Activated CD4-positive, alpha-beta T cell treated with anti-CD3 and anti-CD28 coated beads, Interleukin-2, amount 10 ng/mL, durations not matched to agents 7 days and 5 days (primary cell): ENCODE data around the gene GLP1R. TPM values are rescaled to one million over a fixed set of nuclear protein-coding genes. Genes with fewer than 3 reads are reported as not detected.

Experiments
- CTCF ChIA-PET: fragments of 350-600 bp; sonication (Branson Sonifier 250); formaldehyde crosslinking; loops from one replicate; lab custom pipeline; 2021; ENCODE audit warnings: antibody characterized with exemption; lab: Charles Lee
- POLR2A ChIA-PET: fragments of 350-600 bp; sonication (Branson Sonifier 250); formaldehyde crosslinking; loops from one replicate; lab custom pipeline; 2021; ENCODE audit warnings: antibody characterized with exemption; lab: Charles Lee
- DNase-seq: peaks from one replicate; pipeline ENCODE4 v3.0.0-alpha.2; 2020
- H3K27ac Mint-ChIP-seq: one replicate; pipeline ENCODE4 v1.8.0; 2021; ENCODE audit warnings: mild to moderate bottlenecking, moderate library complexity, mixed read lengths
- H3K27me3 Mint-ChIP-seq: one replicate; pipeline ENCODE4 v1.8.0; 2021; ENCODE audit warnings: mixed read lengths
- H3K36me3 Mint-ChIP-seq: one replicate; pipeline ENCODE4 v1.8.0; 2021; ENCODE audit warnings: low read depth, mixed read lengths
- H3K4me1 Mint-ChIP-seq: one replicate; pipeline ENCODE4 v1.8.0; 2021; ENCODE audit warnings: mixed read lengths
- H3K4me3 Mint-ChIP-seq: one replicate; pipeline ENCODE4 v1.8.0; 2021; ENCODE audit warnings: mild to moderate bottlenecking, moderate library complexity, mixed read lengths
- H3K9me3 Mint-ChIP-seq: one replicate; pipeline ENCODE4 v1.8.0; 2021; ENCODE audit warnings: mixed read lengths
- total RNA-seq, 2 experiments: library from RNA; stranded (reverse); gene quantifications; one replicate each; pipeline ENCODE4 v1.2.3, GENCODE V29; 2021

GLP1R gene
- total RNA-seq, 2 experiments from 2014 or later: not detected

- Mint-ChIP-seq H3K27ac (no peak overlapping the region), H3K9me3 (no peaks in the 10 kb centered on the region), H3K36me3 (no peaks in the 10 kb centered on the region), H3K4me3 (no peak overlapping the region), H3K4me1 (no peaks in the 10 kb centered on the region), H3K27me3 (peaks cover 11% of the 10 kb centered on the region)
- POLR2A ChIA-PET: no interaction called here
- CTCF ChIA-PET: interaction anchor here (0.9 to 1.2 kb wide), 3 partner anchors 9 to 460 kb away, joined by 3 to 4 read pairs (median 3); no protein-coding TSS in a partner anchor
- DNase-seq: no peak
These were observed 26.8 kb upstream of the GLP1R start for GRCh38 chr6:39021779-39022178.

- POLR2A ChIA-PET: no interaction called here
- CTCF ChIA-PET: no interaction called here
- H3K9me3 Mint-ChIP-seq: no peaks in the 10 kb centered on the region
- no peak overlapping the region for H3K4me3 Mint-ChIP-seq
- no peaks in the 10 kb centered on the region for H3K4me1 Mint-ChIP-seq
- no peak overlapping the region for H3K27ac Mint-ChIP-seq
- no peaks in the 10 kb centered on the region for H3K36me3 Mint-ChIP-seq
- peaks cover 15% of the 10 kb centered on the region for H3K27me3 Mint-ChIP-seq
- DNase-seq: no peak
These were observed 22.4 kb upstream of the GLP1R start for GRCh38 chr6:39026175-39026574.

- peaks cover 32% of the 10 kb centered on the region for H3K27me3 Mint-ChIP-seq
- no peaks in the 10 kb centered on the region for H3K9me3 Mint-ChIP-seq
- no peak overlapping the region for H3K4me3 Mint-ChIP-seq
- H3K4me1 Mint-ChIP-seq: no peaks in the 10 kb centered on the region
- ChIA-PET POLR2A (interaction anchor here (0.6 kb wide), 1 partner anchor 59 kb away, joined by 4 read pairs; no protein-coding TSS in a partner anchor), CTCF (interaction anchor here (0.6 to 1.8 kb wide), 6 partner anchors 8 to 273 kb away, joined by 3 to 7 read pairs (median 3); no protein-coding TSS in a partner anchor)
- H3K36me3 Mint-ChIP-seq: no peaks in the 10 kb centered on the region
- DNase-seq: peak; percentile 51
- H3K27ac Mint-ChIP-seq: no peak overlapping the region
These were observed 19.2 kb upstream of the GLP1R start for GRCh38 chr6:39029156-39030011.

- peaks cover 2% of the 10 kb centered on the region for H3K4me1 Mint-ChIP-seq
- H3K36me3 Mint-ChIP-seq: no peaks in the 10 kb centered on the region
- no peak overlapping the region for H3K27ac Mint-ChIP-seq
- H3K9me3 Mint-ChIP-seq: peaks cover 2% of the 10 kb centered on the region
- H3K27me3 Mint-ChIP-seq: peaks cover 53% of the 10 kb centered on the region
- H3K4me3 Mint-ChIP-seq: no peak overlapping the region
- ChIA-PET POLR2A (no interaction called here), CTCF (no interaction called here)
- DNase-seq: no peak
These were observed 12.9 kb upstream of the GLP1R start for GRCh38 chr6:39035681-39036080.

- POLR2A ChIA-PET: no interaction called here
- Mint-ChIP-seq H3K36me3 (no peaks in the 10 kb centered on the region), H3K4me1 (peaks cover 2% of the 10 kb centered on the region), H3K27ac (no peak overlapping the region), H3K27me3 (peaks cover 49% of the 10 kb centered on the region), H3K9me3 (peaks cover 2% of the 10 kb centered on the region), H3K4me3 (no peak overlapping the region)
- CTCF ChIA-PET: no interaction called here
- DNase-seq: no peak
These were observed 11.5 kb upstream of the GLP1R start for GRCh38 chr6:39037082-39037508.

GRCh38 chr6:39037707-39038106 is 10.9 kb upstream of the GLP1R start:
- no peak for DNase-seq
- Mint-ChIP-seq H3K9me3 (peaks cover 2% of the 10 kb centered on the region), H3K4me3 (no peak overlapping the region), H3K27me3 (peaks cover 47% of the 10 kb centered on the region), H3K36me3 (no peaks in the 10 kb centered on the region), H3K4me1 (peaks cover 2% of the 10 kb centered on the region), H3K27ac (no peak overlapping the region)
- CTCF ChIA-PET: no interaction called here
- POLR2A ChIA-PET: no interaction called here

GRCh38 chr6:39040080-39040673 is 8.4 kb upstream of the GLP1R start:
- ChIA-PET CTCF (interaction anchor here (1.0 to 1.9 kb wide), 2 partner anchors 10 to 11 kb away, joined by 3 to 7 read pairs; no protein-coding TSS in a partner anchor), POLR2A (no interaction called here)
- H3K4me1 Mint-ChIP-seq: peaks cover 2% of the 10 kb centered on the region
- peaks cover 2% of the 10 kb centered on the region for H3K9me3 Mint-ChIP-seq
- no peak overlapping the region for H3K27ac Mint-ChIP-seq
- no peak overlapping the region for H3K4me3 Mint-ChIP-seq
- peaks cover 32% of the 10 kb centered on the region for H3K27me3 Mint-ChIP-seq
- no peaks in the 10 kb centered on the region for H3K36me3 Mint-ChIP-seq
- DNase-seq: no peak

- ChIA-PET CTCF (interaction anchor here (1.9 kb wide), 1 partner anchor 9 kb away, joined by 7 read pairs; no protein-coding TSS in a partner anchor), POLR2A (no interaction called here)
- H3K27me3 Mint-ChIP-seq: peaks cover 29% of the 10 kb centered on the region
- peaks cover 2% of the 10 kb centered on the region for H3K9me3 Mint-ChIP-seq
- H3K27ac Mint-ChIP-seq: no peak overlapping the region
- DNase-seq: no peak
- peaks cover 2% of the 10 kb centered on the region for H3K4me1 Mint-ChIP-seq
- no peak overlapping the region for H3K4me3 Mint-ChIP-seq
- H3K36me3 Mint-ChIP-seq: no peaks in the 10 kb centered on the region
These were observed 7.5 kb upstream of the GLP1R start for GRCh38 chr6:39041072-39041471.

GRCh38 chr6:39043776-39044175 is 4.8 kb upstream of the GLP1R start:
- peaks cover 3% of the 10 kb centered on the region for H3K4me1 Mint-ChIP-seq
- DNase-seq: no peak
- H3K27me3 Mint-ChIP-seq: peaks cover 30% of the 10 kb centered on the region
- peaks cover 2% of the 10 kb centered on the region for H3K9me3 Mint-ChIP-seq
- ChIA-PET CTCF (no interaction called here), POLR2A (no interaction called here)
- no peak overlapping the region for H3K4me3 Mint-ChIP-seq
- H3K27ac Mint-ChIP-seq: no peak overlapping the region
- no peaks in the 10 kb centered on the region for H3K36me3 Mint-ChIP-seq

GRCh38 chr6:39044181-39044580 is 4.4 kb upstream of the GLP1R start:
- H3K27me3 Mint-ChIP-seq: peaks cover 29% of the 10 kb centered on the region
- ChIA-PET POLR2A (no interaction called here), CTCF (no interaction called here)
- peaks cover 2% of the 10 kb centered on the region for H3K9me3 Mint-ChIP-seq
- peaks cover 5% of the 10 kb centered on the region for H3K4me1 Mint-ChIP-seq
- no peaks in the 10 kb centered on the region for H3K36me3 Mint-ChIP-seq
- H3K27ac Mint-ChIP-seq: no peak overlapping the region
- H3K4me3 Mint-ChIP-seq: no peak overlapping the region
- no peak for DNase-seq

GRCh38 chr6:39047434-39048327 is 900 bp upstream of the GLP1R start:
- POLR2A ChIA-PET: no interaction called here
- Mint-ChIP-seq H3K4me3 (peak overlapping the region; percentile 25), H3K4me1 (peaks cover 20% of the 10 kb centered on the region), H3K27me3 (peaks cover 38% of the 10 kb centered on the region), H3K27ac (peak overlapping the region; percentile 63), H3K36me3 (no peaks in the 10 kb centered on the region), H3K9me3 (no peaks in the 10 kb centered on the region)
- CTCF ChIA-PET: no interaction called here
- no peak for DNase-seq

- Mint-ChIP-seq H3K27me3 (peaks cover 38% of the 10 kb centered on the region), H3K4me3 (no peak overlapping the region), H3K9me3 (no peaks in the 10 kb centered on the region), H3K27ac (no peak overlapping the region), H3K36me3 (no peaks in the 10 kb centered on the region), H3K4me1 (peaks cover 20% of the 10 kb centered on the region)
- DNase-seq: no peak
- ChIA-PET POLR2A (no interaction called here), CTCF (interaction anchor here (1.0 to 2.1 kb wide), 3 partner anchors 9 to 38 kb away, joined by 3 to 7 read pairs (median 7); no protein-coding TSS in a partner anchor)
These were observed 1.1 kb downstream of the GLP1R start for GRCh38 chr6:39049575-39050283.
